Effector memory CD4-positive, alpha-beta T cell (primary cell): Measurements from ENCODE around the gene CCM2L.

ENCODE experiments used
- DNase-seq, 3 donors: peaks; one replicate each; pipeline ENCODE4 v3.0.0-alpha.2; 2020
- H3K27ac ChIP-seq: 2 replicates; pipeline ENCODE4 v1.7.0; 2013; ENCODE audit warnings: mild to moderate bottlenecking, low read length, moderate library complexity; ENCODE audit not compliant: insufficient read depth, poor library complexity, severe bottlenecking
- H3K27me3 ChIP-seq: replicated peaks from 2 replicates; pipeline ENCODE4 v1.7.0; 2013; ENCODE audit warnings: mild to moderate bottlenecking, low read length; ENCODE audit not compliant: insufficient read depth, control insufficient read depth, poor library complexity, severe bottlenecking
- H3K36me3 ChIP-seq: 2 replicates; pipeline ENCODE4 v1.7.0; 2013; ENCODE audit warnings: mild to moderate bottlenecking, low read length, moderate library complexity; ENCODE audit not compliant: control insufficient read depth, insufficient read depth
- H3K4me1 ChIP-seq: 2 replicates; pipeline ENCODE4 v1.7.0; 2013; ENCODE audit warnings: low read length, mild to moderate bottlenecking; ENCODE audit not compliant: control insufficient read depth, insufficient read depth, poor library complexity, severe bottlenecking
- H3K4me3 ChIP-seq: 2 replicates; pipeline ENCODE4 v1.7.0; 2013; ENCODE audit warnings: low read length, low read depth, mild to moderate bottlenecking; ENCODE audit not compliant: insufficient read depth, poor library complexity, severe bottlenecking
- H3K9me3 ChIP-seq: 2 replicates; pipeline ENCODE4 v1.7.0; 2013; ENCODE audit warnings: mild to moderate bottlenecking, low read length, moderate library complexity; ENCODE audit not compliant: control insufficient read depth

The CCM2L gene

GRCh38 chr20:32078791-32079190, 68.6 kb downstream of the CCM2L start:
- Histone ChIP-seq H3K4me3 (no peak overlapping the region), H3K4me1 (no peaks in the 10 kb centered on the region), H3K9me3 (no peaks in the 10 kb centered on the region), H3K36me3 (no peaks in the 10 kb centered on the region), H3K27me3 (no peaks in the 10 kb centered on the region), H3K27ac (no peak overlapping the region)
- no peak for DNase-seq

DNA sequence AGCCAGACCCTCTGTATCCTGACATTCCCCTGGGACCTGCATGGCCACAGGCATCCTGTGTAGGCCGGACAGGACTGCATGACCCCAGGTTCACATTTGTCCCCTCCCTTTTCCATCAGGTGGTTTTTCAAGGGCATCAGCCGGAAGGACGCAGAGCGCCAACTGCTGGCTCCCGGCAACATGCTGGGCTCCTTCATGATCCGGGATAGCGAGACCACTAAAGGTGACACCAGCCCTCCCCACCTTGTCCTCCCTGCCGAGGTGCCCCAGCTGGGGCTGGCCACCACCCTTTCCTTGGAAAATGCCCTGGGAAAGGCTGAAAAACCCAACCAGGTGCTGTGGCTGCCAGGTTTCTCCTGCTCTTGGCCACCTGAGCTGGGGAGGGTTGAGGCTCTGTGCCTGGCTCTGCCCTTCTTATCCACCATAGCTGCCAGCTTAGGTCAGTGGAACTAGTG, 69.4 kb downstream of the CCM2L start:
- Histone ChIP-seq H3K4me3 (no peak overlapping the region), H3K9me3 (no peaks in the 10 kb centered on the region), H3K4me1 (no peaks in the 10 kb centered on the region), H3K27ac (no peak overlapping the region), H3K36me3 (no peaks in the 10 kb centered on the region), H3K27me3 (peaks cover 6% of the 10 kb centered on the region)
- DNase-seq = no peak

- H3K27ac ChIP-seq = no peak overlapping the region
- no peaks in the 10 kb centered on the region for H3K36me3 ChIP-seq
- peaks cover 6% of the 10 kb centered on the region for H3K27me3 ChIP-seq
- H3K4me1 ChIP-seq = no peaks in the 10 kb centered on the region
- no peak overlapping the region for H3K4me3 ChIP-seq
- H3K9me3 ChIP-seq = no peaks in the 10 kb centered on the region
- DNase-seq = no peak
Measured at GRCh38 chr20:32080783-32081182, 70.5 kb downstream of the CCM2L start.
